COLO668 (cell line): Measurements from ENCODE around the gene CRKL.
"Not testable (repeated sequence)": the region's sequence is repeated elsewhere in the genome, so short reads cannot be mapped to it uniquely, and the experiment has no call there.

Experiments
- DNase-seq: peaks from one replicate; lab custom pipeline; 2025; ENCODE audit not compliant: unreplicated experiment; lab: John Stamatoyannopoulos, UW

The CRKL gene

GRCh38 chr22:20916916-20917810 lies at the start of gene CRKL:
TSS of gene CRKL (plus strand) at chr22:20917407. CDS start at chr22:20917935, 528 bp downstream.
- peak; percentile 98 for DNase-seq

GRCh38 chr22:20868025-20868962 lies 48.9 kb upstream of the CRKL start:
- no peak for DNase-seq

- DNase-seq = no peak
Measured at GRCh38 chr22:20869234-20869633, 48.0 kb upstream of the CRKL start.

- no peak for DNase-seq
Measured at GRCh38 chr22:20873214-20873613, 44.0 kb upstream of the CRKL start.

GRCh38 chr22:20875296-20875695 lies 41.9 kb upstream of the CRKL start:
- no peak for DNase-seq

GRCh38 chr22:20877715-20878114 lies 39.5 kb upstream of the CRKL start:
- no peak for DNase-seq

- no peak for DNase-seq
Measured at GRCh38 chr22:20881231-20881630, 36.0 kb upstream of the CRKL start.

GRCh38 chr22:20881869-20882815 lies 35.1 kb upstream of the CRKL start:
- DNase-seq = no peak

GRCh38 chr22:20882855-20883254 lies 34.4 kb upstream of the CRKL start:
- DNase-seq = no peak

GRCh38 chr22:20884454-20884853 lies 32.8 kb upstream of the CRKL start:
- no peak for DNase-seq

GRCh38 chr22:20885017-20885556 lies 32.1 kb upstream of the CRKL start:
- no peak for DNase-seq

GRCh38 chr22:20885557-20886323 lies 31.5 kb upstream of the CRKL start:
- peak; percentile 81 for DNase-seq

GRCh38 chr22:20887375-20887774 lies 29.8 kb upstream of the CRKL start:
- no peak for DNase-seq

GRCh38 chr22:20889025-20889704 lies 28.0 kb upstream of the CRKL start:
- no peak for DNase-seq

GRCh38 chr22:20889904-20890540 lies 27.2 kb upstream of the CRKL start:
- DNase-seq = no peak

- no peak for DNase-seq
Measured at GRCh38 chr22:20890975-20891374, 26.2 kb upstream of the CRKL start.

- DNase-seq = not testable (repeated sequence)
Measured at GRCh38 chr22:20897737-20898136, 19.5 kb upstream of the CRKL start.

- no peak for DNase-seq
Measured at GRCh38 chr22:20899827-20900423, 17.3 kb upstream of the CRKL start.
